ENCODE measurements around the gene PLD4. TPM values are rescaled to one million over a fixed set of nuclear protein-coding genes. Genes with fewer than 3 reads are reported as not detected.
"Not testable (repeated sequence)": the region's sequence is repeated elsewhere in the genome, so short reads cannot be mapped to it uniquely, and the experiment has no call there.

Gene PLD4
- total and polyA plus RNA-seq, 2 of the 8 experiments (the other 6 are each of a cell fraction or from before 2014, with no cell fraction given): 0.05 TPM; not detected in 1

- H3K4me3 ChIP-seq (ENCODE audit: extremely low read depth in 1 of 4, insufficient read depth in 2 of 4, low read depth in 3 of 4, low read length in 4 of 4); H3K4me1 ChIP-seq (replicated peaks in 1 of 4; ENCODE audit: control insufficient read depth in 3 of 4, insufficient read depth in 4 of 4, low read length in 3 of 4); CTCF ChIA-PET (ENCODE audit: partially characterized antibody); H2AK5ac ChIP-seq (ENCODE audit: low read depth, low read length); DNase-seq (ENCODE audit: low read depth in 1 of 2, low spot score in 2 of 2); H3K79me2 ChIP-seq (ENCODE audit: control insufficient read depth in 1 of 2, insufficient read depth in 2 of 2, low read length in 2 of 2); H2BK20ac ChIP-seq (ENCODE audit: low read length); H2BK15ac ChIP-seq (ENCODE audit: low read length); H4K20me1 ChIP-seq (replicated peaks in 1 of 2; ENCODE audit: control insufficient read depth in 1 of 2, insufficient read depth in 2 of 2, low read length in 2 of 2); POLR2A ChIA-PET (ENCODE audit: partially characterized antibody); H2BK120ac ChIP-seq (replicated peaks; ENCODE audit: low read depth, low read length); H3K9ac ChIP-seq (replicated peaks in 1 of 4; ENCODE audit: extremely low read depth in 1 of 4, low read depth in 3 of 4, low read length in 3 of 4); H3K23me2 ChIP-seq (ENCODE audit: low read depth, low read length); H3K18ac ChIP-seq (ENCODE audit: extremely low read depth, low read length); H4K8ac ChIP-seq (ENCODE audit: extremely low read depth, insufficient read depth, low read length); H3K79me1 ChIP-seq (ENCODE audit: low read depth, low read length); H3K23ac ChIP-seq (ENCODE audit: insufficient read length); H2BK5ac ChIP-seq (ENCODE audit: low read depth, low read length); H4K91ac ChIP-seq (replicated peaks; ENCODE audit: insufficient read length, low read length); H4K5ac ChIP-seq (ENCODE audit: insufficient read length, low read depth, low read length); H3K4ac ChIP-seq (replicated peaks; ENCODE audit: insufficient read length, low read depth, low read length); H3K27ac ChIP-seq (ENCODE audit: low read depth, low read length); H3K56ac ChIP-seq (replicated peaks; ENCODE audit: insufficient read length, low read depth, low read length); FAIRE-seq; H2AFZ ChIP-seq (ENCODE audit: low read length); H3K14ac ChIP-seq (ENCODE audit: insufficient read length); H3K27me3 ChIP-seq (replicated peaks in 1 of 4; ENCODE audit: control insufficient read depth in 3 of 4, extremely low read depth in 1 of 4, insufficient read depth in 3 of 4, low read length in 3 of 4); H3K4me2 ChIP-seq (ENCODE audit: insufficient read depth in 1 of 2, low read depth in 2 of 2, low read length in 2 of 2); H3K36me3 ChIP-seq (ENCODE audit: control insufficient read depth in 2 of 4, insufficient read depth in 4 of 4, low read length in 3 of 4); H2BK12ac ChIP-seq (ENCODE audit: low read depth, low read length): not testable (repeated sequence)
- 92% methylated on average over 20 of the region's 24 CpGs; no CpG with 5 or more reads in 1 of the 2 experiments for WGBS, 2 experiments (ENCODE audit: extremely low coverage in 1 of 2, insufficient coverage in 1 of 2, insufficient read length in 1 of 2, insufficient replicate concordance in 2 of 2, low coverage in 1 of 2, low lambda C conversion rate in 2 of 2, missing lambda C conversion rate in 1 of 2)
- H3K9me3 ChIP-seq (ENCODE audit: insufficient read depth in 2 of 2, low read depth in 1 of 2, low read length in 1 of 2): peaks cover 0 to 61% of the 10 kb centered on the region in 2 experiments; a peak in 1 of 4 replicates
These were observed 24.8 kb downstream of the PLD4 start for GRCh38 chr14:104949406-104949955.

Measured in H1 (cell line).